Astrocyte (in vitro differentiated cells and primary cell): ENCODE measurements around the gene COL2A1. TPM values are rescaled to one million over a fixed set of nuclear protein-coding genes. Genes with fewer than 3 reads are reported as not detected.
A peak's percentile ranks its signal among the peaks of the same experiment; 100 is the strongest.

ENCODE experiments used
- DNase-seq: peaks from one replicate; pipeline ENCODE4 v3.0.0-alpha.2; 2010; ENCODE audit warnings: low read depth
- FAIRE-seq: peaks from 2 replicates; lab custom pipeline; 2011; peaks lifted over from hg19 to GRCh38; lab: Jason Lieb, UNC
- H2AFZ ChIP-seq: 2 replicates; pipeline ENCODE4 v1.6.0; 2012; ENCODE audit warnings: low read depth, low read length, inconsistent platforms
- H3K27ac ChIP-seq: 2 replicates; pipeline ENCODE4 v1.5.1; 2011; ENCODE audit warnings: low read depth, low read length, inconsistent platforms
- H3K27me3 ChIP-seq: 2 replicates; pipeline ENCODE4 v1.6.0; 2011; ENCODE audit warnings: low read length, inconsistent platforms; ENCODE audit not compliant: insufficient read depth
- H3K36me3 ChIP-seq: 2 replicates; pipeline ENCODE4 v1.5.1; 2011; ENCODE audit warnings: low read length, inconsistent platforms; ENCODE audit not compliant: insufficient read depth
- H3K4me1 ChIP-seq: 2 replicates; pipeline ENCODE4 v1.5.1; 2011; ENCODE audit warnings: low read length, inconsistent platforms; ENCODE audit not compliant: insufficient read depth
- H3K4me2 ChIP-seq: 2 replicates; pipeline ENCODE4 v1.6.0; 2012; ENCODE audit warnings: low read length, inconsistent platforms
- H3K4me3 ChIP-seq: 2 replicates; pipeline ENCODE4 v1.5.1; 2011; ENCODE audit warnings: low read depth, mild to moderate bottlenecking, low read length, inconsistent platforms; ENCODE audit not compliant: insufficient read depth
- H3K79me2 ChIP-seq: 2 replicates; pipeline ENCODE4 v1.6.0; 2012; ENCODE audit warnings: mild to moderate bottlenecking, low read length, inconsistent platforms; ENCODE audit not compliant: insufficient read depth
- H3K9ac ChIP-seq: 2 replicates; pipeline ENCODE4 v1.6.0; 2012; ENCODE audit warnings: mild to moderate bottlenecking, low read length, inconsistent platforms
- H3K9me3 ChIP-seq: 2 replicates; pipeline ENCODE4 v1.5.1; 2012; ENCODE audit warnings: low read depth, mild to moderate bottlenecking, low read length, inconsistent platforms; ENCODE audit not compliant: insufficient read depth
- H4K20me1 ChIP-seq: 2 replicates; pipeline ENCODE4 v1.6.0; 2012; ENCODE audit warnings: low read length, inconsistent platforms; ENCODE audit not compliant: insufficient read depth
- H3K27ac Mint-ChIP-seq: one replicate; pipeline ENCODE4 v1.8.0; 2021; ENCODE audit warnings: mild to moderate bottlenecking, mixed read lengths; ENCODE audit not compliant: unreplicated experiment
- H3K27me3 Mint-ChIP-seq: one replicate; pipeline ENCODE4 v1.8.0; 2021; ENCODE audit warnings: low read depth, mixed read lengths; ENCODE audit not compliant: unreplicated experiment
- H3K36me3 Mint-ChIP-seq: one replicate; pipeline ENCODE4 v1.8.0; 2021; ENCODE audit warnings: low read depth, mixed read lengths; ENCODE audit not compliant: unreplicated experiment
- H3K4me1 Mint-ChIP-seq: one replicate; pipeline ENCODE4 v1.8.0; 2021; ENCODE audit warnings: low read depth, mixed read lengths; ENCODE audit not compliant: unreplicated experiment
- H3K4me3 Mint-ChIP-seq: one replicate; pipeline ENCODE4 v1.8.0; 2021; ENCODE audit warnings: mild to moderate bottlenecking, moderate library complexity, mixed read lengths; ENCODE audit not compliant: unreplicated experiment
- H3K9me3 Mint-ChIP-seq: one replicate; pipeline ENCODE4 v1.8.0; 2021; ENCODE audit warnings: mild to moderate bottlenecking, mixed read lengths; ENCODE audit not compliant: unreplicated experiment
- CTCF ChIP-seq: IDR thresholded peaks from 2 replicates; pipeline ENCODE4 v1.5.1; 2011; ENCODE audit warnings: low read depth, mild to moderate bottlenecking, inconsistent platforms, low read length, moderate library complexity; ENCODE audit not compliant: insufficient read depth
- EZH2 ChIP-seq: IDR thresholded peaks from 2 replicates; pipeline ENCODE4 v1.6.1; 2012; ENCODE audit warnings: mild to moderate bottlenecking, low read length, inconsistent platforms; ENCODE audit not compliant: insufficient read depth
- total RNA-seq: library from RNA; stranded (reverse); gene quantifications from 2 replicates; pipeline ENCODE4 v1.2.1, GENCODE V29; 2021

Gene COL2A1
- total RNA-seq, 1 donor from 2014 or later = 20.3 TPM

- Histone ChIP-seq H3K4me3 (no peak overlapping the region), H3K27me3 (no peaks in the 10 kb centered on the region), H4K20me1 (no peaks in the 10 kb centered on the region), H3K79me2 (no peaks in the 10 kb centered on the region), H2AFZ (no peak overlapping the region), H3K9ac (no peak overlapping the region), H3K4me2 (no peak overlapping the region), H3K27ac (no peak overlapping the region), H3K9me3 (no peaks in the 10 kb centered on the region), H3K4me1 (no peaks in the 10 kb centered on the region), H3K36me3 (no peaks in the 10 kb centered on the region)
- Mint-ChIP-seq H3K36me3 (peaks cover 4% of the 10 kb centered on the region), H3K27me3 (peaks cover 21% of the 10 kb centered on the region), H3K27ac (peak overlapping the region; percentile 18), H3K9me3 (peaks cover 2% of the 10 kb centered on the region), H3K4me3 (no peak overlapping the region), H3K4me1 (peaks cover 15% of the 10 kb centered on the region)
- FAIRE-seq (no peak), DNase-seq (no peak)
- no peak for TF ChIP-seq CTCF
- no peak for TF ChIP-seq EZH2
Measured at GRCh38 chr12:47984331-47984801, 19.9 kb downstream of the COL2A1 start.

GRCh38 chr12:47983541-47984115, 20.6 kb downstream of the COL2A1 start:
- H3K9me3 Mint-ChIP-seq = peaks cover 2% of the 10 kb centered on the region
- Histone ChIP-seq H3K4me2 (no peak overlapping the region), H3K79me2 (no peaks in the 10 kb centered on the region), H3K9me3 (no peaks in the 10 kb centered on the region), H3K27ac (no peak overlapping the region), H2AFZ (no peak overlapping the region), H3K27me3 (no peaks in the 10 kb centered on the region), H3K4me3 (no peak overlapping the region), H3K36me3 (no peaks in the 10 kb centered on the region), H3K4me1 (no peaks in the 10 kb centered on the region), H4K20me1 (no peaks in the 10 kb centered on the region), H3K9ac (no peak overlapping the region)
- peaks cover 4% of the 10 kb centered on the region for H3K36me3 Mint-ChIP-seq
- no peak overlapping the region for H3K4me3 Mint-ChIP-seq
- peaks cover 26% of the 10 kb centered on the region for H3K27me3 Mint-ChIP-seq
- TF ChIP-seq CTCF (no peak), EZH2 (no peak)
- peaks cover 12% of the 10 kb centered on the region for H3K4me1 Mint-ChIP-seq
- DNase-seq (no peak), FAIRE-seq (no peak)
- no peak overlapping the region for H3K27ac Mint-ChIP-seq

- Histone ChIP-seq H4K20me1 (no peaks in the 10 kb centered on the region), H3K27ac (no peak overlapping the region), H3K36me3 (no peaks in the 10 kb centered on the region), H3K9ac (no peak overlapping the region), H3K27me3 (no peaks in the 10 kb centered on the region), H2AFZ (no peak overlapping the region), H3K79me2 (no peaks in the 10 kb centered on the region), H3K4me1 (no peaks in the 10 kb centered on the region), H3K4me3 (no peak overlapping the region), H3K4me2 (no peak overlapping the region), H3K9me3 (no peaks in the 10 kb centered on the region)
- Mint-ChIP-seq H3K4me3 (no peak overlapping the region), H3K27me3 (peaks cover 23% of the 10 kb centered on the region), H3K36me3 (peaks cover 4% of the 10 kb centered on the region), H3K9me3 (peaks cover 2% of the 10 kb centered on the region), H3K27ac (no peak overlapping the region), H3K4me1 (peaks cover 4% of the 10 kb centered on the region)
- TF ChIP-seq EZH2 = no peak
- TF ChIP-seq CTCF = no peak
- FAIRE-seq = no peak
- DNase-seq = no peak
Measured at GRCh38 chr12:47982770-47983169, 21.5 kb downstream of the COL2A1 start.
